HEK293T (cell line): ENCODE results near the gene MT1H.

Experiments
- FOXA1 ChIP-seq: fragments of 450-650 bp; IDR thresholded peaks from 2 replicates; pipeline ENCODE4 v1.6.1; 2016; ENCODE audit warnings: mild to moderate bottlenecking
- FOXK2 ChIP-seq: fragments of 450-650 bp; IDR thresholded peaks from 2 replicates; pipeline ENCODE4 v1.6.1; 2016; ENCODE audit warnings: mild to moderate bottlenecking
- FOXM1 ChIP-seq: fragments of 450-650 bp; IDR thresholded peaks from 2 replicates; pipeline ENCODE4 v1.6.1; 2017; ENCODE audit warnings: mild to moderate bottlenecking, borderline replicate concordance
- ZNF384 ChIP-seq: fragments of 450-650 bp; IDR thresholded peaks from 2 replicates; pipeline ENCODE4 v1.6.1; 2016
- TF ChIP-seq, protein P1 (sequence below): fragments of 450-650 bp; IDR thresholded peaks from 2 replicates; pipeline ENCODE4 v1.6.1; 2016

- TF ChIP-seq FOXA1, result no peak
- TF ChIP-seq FOXK2, result no peak
- TF ChIP-seq, protein P1, sequence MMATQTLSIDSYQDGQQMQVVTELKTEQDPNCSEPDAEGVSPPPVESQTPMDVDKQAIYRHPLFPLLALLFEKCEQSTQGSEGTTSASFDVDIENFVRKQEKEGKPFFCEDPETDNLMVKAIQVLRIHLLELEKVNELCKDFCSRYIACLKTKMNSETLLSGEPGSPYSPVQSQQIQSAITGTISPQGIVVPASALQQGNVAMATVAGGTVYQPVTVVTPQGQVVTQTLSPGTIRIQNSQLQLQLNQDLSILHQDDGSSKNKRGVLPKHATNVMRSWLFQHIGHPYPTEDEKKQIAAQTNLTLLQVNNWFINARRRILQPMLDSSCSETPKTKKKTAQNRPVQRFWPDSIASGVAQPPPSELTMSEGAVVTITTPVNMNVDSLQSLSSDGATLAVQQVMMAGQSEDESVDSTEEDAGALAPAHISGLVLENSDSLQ, result no peak
- TF ChIP-seq FOXM1, result no peak
- no peak for TF ChIP-seq ZNF384
Observed at GRCh38 chr16:56664506-56664905, 5.1 kb upstream of the MT1H start.
